GM12878 (cell line): ENCODE data around the gene EXOSC10. TPM values are rescaled to one million over a fixed set of nuclear protein-coding genes. Genes with fewer than 3 reads are reported as not detected.

Experiments used
- ATAC-seq: fragments of 200-7000 bp; cut with Tn5 transposase; 3 replicates; pipeline ENCODE4 v1.9.1; 2020; ENCODE audit warnings: mild to moderate bottlenecking, moderate library complexity
- BruUV-seq: library from RNA; stranded (reverse); fragments of 400-500 nt; replicated peaks from 2 replicates; lab custom pipeline; 2021; lab: Mats Ljungman, UMichigan
- CTCF ChIA-PET: fragments of 300-600 bp; sonication (Branson Sonifier 250); formaldehyde crosslinking; extraction: SDS; loops from one replicate; lab custom pipeline; 2021; ENCODE audit warnings: inconsistent platforms; lab: Yijun Ruan, JAX
- POLR2A ChIA-PET: fragments of 350-600 bp; formaldehyde crosslinking; extraction: SDS; loops from one replicate; lab custom pipeline; 2021; ENCODE audit warnings: inconsistent platforms; lab: Charles Lee
- RAD21 ChIA-PET: fragments of 300-600 bp; sonication (Branson Sonifier 250); formaldehyde crosslinking; loops from one replicate; lab custom pipeline; 2023; ENCODE audit warnings: antibody characterized with exemption; ENCODE audit not compliant: unreplicated experiment; lab: Charles Lee
- SMC1A ChIA-PET: fragments of 300-600 bp; sonication (Branson Sonifier 250); formaldehyde crosslinking; loops from one replicate; lab custom pipeline; 2023; ENCODE audit not compliant: unreplicated experiment, uncharacterized antibody; lab: Charles Lee
- DNase-seq: peaks from one replicate; pipeline ENCODE4 v3.0.0-alpha.2; 2011; ENCODE audit warnings: low read depth, low spot score
- FAIRE-seq: peaks from 3 replicates; lab custom pipeline; 2011; peaks lifted over from hg19 to GRCh38; lab: Jason Lieb, UNC
- H2AFZ ChIP-seq: 2 replicates; pipeline ENCODE4 v1.6.0; 2011; ENCODE audit warnings: low read depth, low read length, control low read depth; ENCODE audit not compliant: control insufficient read depth
- H3K27ac ChIP-seq: 2 replicates; pipeline ENCODE4 v1.5.1; 2011; ENCODE audit warnings: control low read depth; ENCODE audit not compliant: control insufficient read depth, insufficient read depth
- H3K27me3 ChIP-seq, 2 experiments: replicated peaks in 1 of 2; 2 replicates each; pipeline versions ENCODE4 v1.6.0 to v1.6.1; 2011; ENCODE audit warnings: low read length in 1 of 2; ENCODE audit not compliant: control insufficient read depth in 2 of 2, insufficient read depth in 2 of 2
- H3K36me3 ChIP-seq, 2 experiments: 2 replicates each; pipeline ENCODE4 v1.5.1; 2011; ENCODE audit warnings: low read length in 1 of 2; ENCODE audit not compliant: control insufficient read depth in 2 of 2, insufficient read depth in 2 of 2
- H3K4me1 ChIP-seq: 2 replicates; pipeline ENCODE4 v1.6.1; 2011; ENCODE audit warnings: mild to moderate bottlenecking, low read length, moderate library complexity, mixed read lengths; ENCODE audit not compliant: control insufficient read depth, insufficient read depth
- H3K4me2 ChIP-seq: 2 replicates; pipeline ENCODE4 v1.6.0; 2011; ENCODE audit warnings: control low read depth; ENCODE audit not compliant: control insufficient read depth, insufficient read depth
- H3K4me3 ChIP-seq: fragments of 200-600 bp; sonication (generic); 2 replicates; pipeline ENCODE4 v1.5.1; 2016
- H3K79me2 ChIP-seq: 2 replicates; pipeline ENCODE4 v1.6.0; 2011; ENCODE audit warnings: low read length; ENCODE audit not compliant: control insufficient read depth, insufficient read depth
- H3K9ac ChIP-seq: 2 replicates; pipeline ENCODE4 v1.8.0; 2011; ENCODE audit warnings: low read length, control low read depth, mixed read lengths; ENCODE audit not compliant: control insufficient read depth, insufficient read depth
- H3K9me3 ChIP-seq: replicated peaks from 3 replicates; pipeline ENCODE4 v1.5.1; 2011; ENCODE audit warnings: mild to moderate bottlenecking, low read length; ENCODE audit not compliant: control insufficient read depth, insufficient read depth
- H4K20me1 ChIP-seq: 2 replicates; pipeline ENCODE4 v1.6.0; 2011; ENCODE audit not compliant: control insufficient read depth, insufficient read depth
- ASH2L ChIP-seq: fragments of 300-600, 200-600 bp; sonication (generic); IDR thresholded peaks from 2 replicates; pipeline ENCODE4 v1.6.1; 2017; ENCODE audit warnings: low read depth, mild to moderate bottlenecking, borderline replicate concordance
- ATF7 ChIP-seq: fragments of 450-650 bp; IDR thresholded peaks from 2 replicates; pipeline ENCODE4 v1.6.1; 2016; ENCODE audit warnings: low read depth, mild to moderate bottlenecking
- CHD1 ChIP-seq: IDR thresholded peaks from 2 replicates; pipeline ENCODE4 v1.6.1; 2012; ENCODE audit warnings: low read depth, low read length, improper control_type of control experiment
- DPF2 ChIP-seq: fragments of 450-650 bp; IDR thresholded peaks from 2 replicates; pipeline ENCODE4 v1.6.1; 2017; ENCODE audit warnings: mild to moderate bottlenecking
- FOS ChIP-seq: IDR thresholded peaks from 3 replicates; pipeline ENCODE4 v1.6.1; 2011; ENCODE audit warnings: borderline replicate concordance; ENCODE audit not compliant: insufficient read length; ENCODE audit errors: extremely low read depth
- HDAC6 ChIP-seq: fragments of 200-600 bp; sonication (generic); IDR thresholded peaks from one replicate; pipeline ENCODE4 v1.8.0; 2017; ENCODE audit warnings: antibody characterized with exemption; ENCODE audit not compliant: unreplicated experiment
- IRF3 ChIP-seq: fragments of 450-650 bp; IDR thresholded peaks from 2 replicates; pipeline ENCODE4 v1.6.1; 2014; ENCODE audit warnings: mild to moderate bottlenecking
- JUNB ChIP-seq: IDR thresholded peaks from 2 replicates; pipeline ENCODE4 v1.6.1; 2016; ENCODE audit warnings: antibody characterized with exemption, mild to moderate bottlenecking
- MXI1 ChIP-seq: fragments of 150-350 bp; IDR thresholded peaks from 2 replicates; pipeline ENCODE4 v1.6.1; 2011; ENCODE audit warnings: low read depth, mild to moderate bottlenecking, inconsistent platforms, low read length, improper control_type of control experiment
- MYB ChIP-seq: fragments of 150-350 bp; IDR thresholded peaks from 2 replicates; pipeline ENCODE4 v1.6.1; 2014; ENCODE audit warnings: mild to moderate bottlenecking, low read depth, low read length, borderline replicate concordance
- NFYB ChIP-seq: IDR thresholded peaks from 2 replicates; pipeline ENCODE4 v1.6.1; 2011; ENCODE audit warnings: low read depth, mild to moderate bottlenecking, low read length, improper control_type of control experiment, moderate library complexity; ENCODE audit not compliant: insufficient read depth
- NRF1 ChIP-seq: conservative IDR thresholded peaks from 2 replicates; pipeline ENCODE4 v1.6.1; 2011; ENCODE audit warnings: mild to moderate bottlenecking, low read depth, low read length, improper control_type of control experiment
- RFX5 ChIP-seq: IDR thresholded peaks from 2 replicates; pipeline ENCODE4 v1.6.1; 2011; ENCODE audit warnings: low read depth, low read length, improper control_type of control experiment
- TBL1XR1 ChIP-seq: IDR thresholded peaks from 2 replicates; pipeline ENCODE4 v1.6.1; 2012; ENCODE audit warnings: low read depth, low read length, improper control_type of control experiment
- WRNIP1 ChIP-seq: IDR thresholded peaks from 2 replicates; pipeline ENCODE4 v1.6.1; 2011; ENCODE audit warnings: low read depth, low read length, improper control_type of control experiment, borderline replicate concordance
- WGBS: methylation state at CpG from one replicate; pipeline ENCODE4 v1.1.6; 2016; ENCODE audit warnings: low lambda C conversion rate; ENCODE audit not compliant: insufficient replicate concordance, insufficient coverage; ENCODE audit errors: missing lambda C conversion rate; 5-methylcytosine and 5-hydroxymethylcytosine counted together
- in situ Hi-C: fragments of 300-500 bp; cut with MboI; formaldehyde crosslinking; loops from 9 replicates; pipeline ENCODE4 v1.14.3; 2018; ENCODE audit warnings: mixed read lengths
- intact Hi-C: fragments of 100-400 bp; cut with micrococcal nuclease; formaldehyde crosslinking; loops from one replicate; pipeline ENCODE4 v1.14.2; 2022; ENCODE audit not compliant: unreplicated experiment
- polyA plus RNA-seq, 11 experiments: library from polyadenylated mRNA; depleted of rRNA in 4 of 11; unstranded in 6 of 11; stranded (reverse) in 5 of 11; fragments of >200 nt; fragmentation: Nextera tagmentation in 4 of 11; fragmentation: Illumina TruSeq in 1 of 11; extraction: Ambion mirVana in 4 of 11; extraction: Trizol in 1 of 11; gene quantifications; 1 replicate in 1 of 11; 2 replicates in 10 of 11; pipeline versions ENCODE4 v1.2.1 to v1.2.3, GENCODE V29; 2011 to 2016; ENCODE audit warnings: inconsistent platforms in 2 of 11, missing spikeins in 2 of 11, low read depth in 1 of 11
- total RNA-seq, 4 experiments: library from RNA; depleted of rRNA in 3 of 4; stranded (reverse); fragments of >200 nt in 3 of 4; fragmentation: Illumina TruSeq in 1 of 4; extraction: Trizol in 1 of 4; gene quantifications; 2 replicates each; pipeline versions ENCODE4 v1.2.1 to v1.2.3, GENCODE V29; 2013 to 2021
- TF ChIP-seq, protein P1 (sequence below): fragments of 150-350 bp; IDR thresholded peaks from 2 replicates; pipeline ENCODE4 v1.6.1; 2014; ENCODE audit warnings: mild to moderate bottlenecking, low read depth, low read length
- TF ChIP-seq, protein P2 (sequence below): fragments of 450-650 bp; IDR thresholded peaks from 2 replicates; pipeline ENCODE4 v1.6.1; 2017; ENCODE audit warnings: antibody characterized with exemption, mild to moderate bottlenecking, moderate library complexity

EXOSC10 gene
- total and polyA plus RNA-seq, 10 of the 15 experiments (the other 5 are each of a cell fraction or from before 2014, with no cell fraction given), result 16.2 to 86.5 (median 66.4) TPM

DNA sequence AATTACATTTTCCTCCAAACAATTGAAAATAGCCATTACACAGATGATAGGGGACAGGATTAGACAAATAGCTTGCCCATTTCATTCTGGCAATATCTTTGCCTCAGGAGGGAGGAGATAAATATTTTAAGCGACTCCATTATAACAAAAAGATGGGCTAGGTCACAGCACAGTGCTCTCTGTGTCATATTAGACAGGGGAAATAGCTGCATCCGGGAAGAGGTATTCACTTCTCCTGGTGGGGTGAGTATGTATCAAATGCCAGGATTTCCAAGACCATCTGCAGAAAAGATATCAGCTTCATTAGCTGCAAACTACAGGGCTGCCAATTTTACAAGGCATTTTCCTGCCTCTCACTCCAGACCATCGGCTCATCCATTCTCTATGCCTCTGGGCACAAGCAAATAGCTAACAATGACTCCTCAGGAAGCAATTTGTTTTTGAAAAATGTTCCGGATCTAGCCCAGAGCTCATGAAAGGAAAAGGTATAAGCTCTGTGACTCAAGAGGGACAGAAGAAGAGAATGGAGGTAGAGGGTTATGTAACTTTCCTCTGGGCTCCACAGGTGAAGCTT lies 47.6 kb upstream of the EXOSC10 start (continued):
- TF ChIP-seq FOS (no peak), TBL1XR1 (no peak), WRNIP1 (no peak), HDAC6 (no peak)
- TF ChIP-seq, protein P1, sequence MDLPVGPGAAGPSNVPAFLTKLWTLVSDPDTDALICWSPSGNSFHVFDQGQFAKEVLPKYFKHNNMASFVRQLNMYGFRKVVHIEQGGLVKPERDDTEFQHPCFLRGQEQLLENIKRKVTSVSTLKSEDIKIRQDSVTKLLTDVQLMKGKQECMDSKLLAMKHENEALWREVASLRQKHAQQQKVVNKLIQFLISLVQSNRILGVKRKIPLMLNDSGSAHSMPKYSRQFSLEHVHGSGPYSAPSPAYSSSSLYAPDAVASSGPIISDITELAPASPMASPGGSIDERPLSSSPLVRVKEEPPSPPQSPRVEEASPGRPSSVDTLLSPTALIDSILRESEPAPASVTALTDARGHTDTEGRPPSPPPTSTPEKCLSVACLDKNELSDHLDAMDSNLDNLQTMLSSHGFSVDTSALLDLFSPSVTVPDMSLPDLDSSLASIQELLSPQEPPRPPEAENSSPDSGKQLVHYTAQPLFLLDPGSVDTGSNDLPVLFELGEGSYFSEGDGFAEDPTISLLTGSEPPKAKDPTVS, result no peak
- TF ChIP-seq, all 136 proteins: peak for 0

DNA sequence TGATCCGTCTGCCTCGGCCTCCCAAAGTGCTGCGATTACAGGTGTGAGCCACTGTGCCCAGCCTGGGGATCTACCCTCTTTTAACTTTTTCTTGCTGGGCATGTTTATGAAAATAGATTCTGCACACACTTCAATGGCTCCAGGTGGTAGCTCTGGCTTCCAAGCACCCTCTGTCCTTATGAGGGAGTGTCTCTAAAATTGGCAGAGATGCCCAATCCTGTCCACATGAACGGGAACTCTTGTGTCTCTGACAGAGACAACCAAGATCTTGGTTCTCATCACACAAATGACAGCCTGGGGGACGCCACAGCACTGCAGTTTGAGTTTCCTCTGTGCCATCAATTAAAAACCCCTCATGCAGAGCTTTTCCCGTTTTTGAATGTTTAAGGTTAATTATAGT lies 46.1 kb upstream of the EXOSC10 start:
- intact Hi-C loops (no loop called here), in situ Hi-C loops (no loop called here)
- Histone ChIP-seq H3K79me2 (no peaks in the 10 kb centered on the region), H3K36me3 (peaks cover 10 to 17% of the 10 kb centered on the region in 2 experiments), H3K9ac (no peak overlapping the region), H3K27me3 (no peaks in the 10 kb centered on the region), H3K27ac (no peak overlapping the region), H2AFZ (no peak overlapping the region), H4K20me1 (no peaks in the 10 kb centered on the region), H3K4me2 (no peak overlapping the region), H3K9me3 (no peaks in the 10 kb centered on the region), H3K4me3 (no peak overlapping the region), H3K4me1 (no peaks in the 10 kb centered on the region)
- POLR2A ChIA-PET, result no interaction called here
- BruUV-seq, result no TSS peak
- no peak for DNase-seq
- ATAC-seq, result no peak
- TF ChIP-seq MXI1, result no peak
- no peak for TF ChIP-seq RFX5
- no peak for TF ChIP-seq CHD1
- no peak for TF ChIP-seq JUNB
- TF ChIP-seq IRF3, result no peak
- TF ChIP-seq ATF7, result no peak
- no peak for TF ChIP-seq MYB
- TF ChIP-seq DPF2, result no peak
- TF ChIP-seq NRF1, result no peak
- TF ChIP-seq NFYB, result no peak
- TF ChIP-seq ASH2L, result no peak
- TF ChIP-seq, protein P2, sequence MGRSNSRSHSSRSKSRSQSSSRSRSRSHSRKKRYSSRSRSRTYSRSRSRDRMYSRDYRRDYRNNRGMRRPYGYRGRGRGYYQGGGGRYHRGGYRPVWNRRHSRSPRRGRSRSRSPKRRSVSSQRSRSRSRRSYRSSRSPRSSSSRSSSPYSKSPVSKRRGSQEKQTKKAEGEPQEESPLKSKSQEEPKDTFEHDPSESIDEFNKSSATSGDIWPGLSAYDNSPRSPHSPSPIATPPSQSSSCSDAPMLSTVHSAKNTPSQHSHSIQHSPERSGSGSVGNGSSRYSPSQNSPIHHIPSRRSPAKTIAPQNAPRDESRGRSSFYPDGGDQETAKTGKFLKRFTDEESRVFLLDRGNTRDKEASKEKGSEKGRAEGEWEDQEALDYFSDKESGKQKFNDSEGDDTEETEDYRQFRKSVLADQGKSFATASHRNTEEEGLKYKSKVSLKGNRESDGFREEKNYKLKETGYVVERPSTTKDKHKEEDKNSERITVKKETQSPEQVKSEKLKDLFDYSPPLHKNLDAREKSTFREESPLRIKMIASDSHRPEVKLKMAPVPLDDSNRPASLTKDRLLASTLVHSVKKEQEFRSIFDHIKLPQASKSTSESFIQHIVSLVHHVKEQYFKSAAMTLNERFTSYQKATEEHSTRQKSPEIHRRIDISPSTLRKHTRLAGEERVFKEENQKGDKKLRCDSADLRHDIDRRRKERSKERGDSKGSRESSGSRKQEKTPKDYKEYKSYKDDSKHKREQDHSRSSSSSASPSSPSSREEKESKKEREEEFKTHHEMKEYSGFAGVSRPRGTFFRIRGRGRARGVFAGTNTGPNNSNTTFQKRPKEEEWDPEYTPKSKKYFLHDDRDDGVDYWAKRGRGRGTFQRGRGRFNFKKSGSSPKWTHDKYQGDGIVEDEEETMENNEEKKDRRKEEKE, result no peak
- CTCF ChIA-PET, result interaction anchor here (1.6 kb wide), 2 partner anchors 8 to 496 kb away, joined by 3 read pairs; no protein-coding TSS in a partner anchor
- WGBS, result 88% methylated on average over 6 of the region's 6 CpGs
- SMC1A ChIA-PET, result interaction anchor here (0.8 kb wide), 1 partner anchor 108 kb away, joined by 3 read pairs; no protein-coding TSS in a partner anchor
- RAD21 ChIA-PET, result interaction anchor here (1.2 kb wide), 1 partner anchor 108 kb away, joined by 4 read pairs; no protein-coding TSS in a partner anchor
- no peak for FAIRE-seq
